ENCODE data around the gene CXCL11.
"Not testable (repeated sequence)": the region's sequence is repeated elsewhere in the genome, so short reads cannot be mapped to it uniquely, and the experiment has no call there.

CXCL11 gene

DNA sequence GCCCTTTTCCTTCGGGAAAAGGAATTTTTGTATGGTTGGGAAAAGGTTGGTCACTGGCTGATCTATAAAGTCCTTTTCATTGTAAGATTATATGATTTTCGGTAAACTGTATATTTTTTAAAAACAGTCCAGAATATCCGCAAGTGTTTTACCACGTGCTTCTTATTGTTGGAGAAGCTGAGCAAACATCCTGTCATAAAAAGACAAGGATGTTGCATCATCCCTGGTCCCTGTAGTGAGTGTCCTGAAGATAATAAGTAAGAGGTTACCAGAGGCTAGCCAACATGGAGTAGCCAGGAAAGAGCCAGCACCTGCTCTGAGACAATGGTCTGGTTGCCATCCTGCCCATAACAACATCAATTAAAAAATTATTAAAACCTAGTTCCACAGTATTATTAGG, 33.7 kb downstream of the CXCL11 start (continued):
- TF ChIP-seq, protein P1, sequence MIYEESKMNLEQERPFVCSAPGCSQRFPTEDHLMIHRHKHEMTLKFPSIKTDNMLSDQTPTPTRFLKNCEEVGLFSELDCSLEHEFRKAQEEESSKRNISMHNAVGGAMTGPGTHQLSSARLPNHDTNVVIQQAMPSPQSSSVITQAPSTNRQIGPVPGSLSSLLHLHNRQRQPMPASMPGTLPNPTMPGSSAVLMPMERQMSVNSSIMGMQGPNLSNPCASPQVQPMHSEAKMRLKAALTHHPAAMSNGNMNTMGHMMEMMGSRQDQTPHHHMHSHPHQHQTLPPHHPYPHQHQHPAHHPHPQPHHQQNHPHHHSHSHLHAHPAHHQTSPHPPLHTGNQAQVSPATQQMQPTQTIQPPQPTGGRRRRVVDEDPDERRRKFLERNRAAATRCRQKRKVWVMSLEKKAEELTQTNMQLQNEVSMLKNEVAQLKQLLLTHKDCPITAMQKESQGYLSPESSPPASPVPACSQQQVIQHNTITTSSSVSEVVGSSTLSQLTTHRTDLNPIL (CRISPR knock-in tag; IDR thresholded peaks at IDR 0.05; ENCODE audit: low read depth) = no peak

GRCh38 chr4:76001700-76002099, 34.2 kb downstream of the CXCL11 start:
- TF ChIP-seq GLIS3 (CRISPR knock-in tag; IDR thresholded peaks at IDR 0.05) (no peak), TOX (CRISPR knock-in tag; IDR thresholded peaks at IDR 0.05; ENCODE audit: borderline replicate concordance) (no peak), ZNF8 (CRISPR knock-in tag; IDR thresholded peaks at IDR 0.05) (no peak), ZC3H10 (CRISPR knock-in tag; IDR thresholded peaks at IDR 0.05) (no peak), SNAI2 (CRISPR knock-in tag; IDR thresholded peaks at IDR 0.05) (no peak), TCF4 (CRISPR knock-in tag; IDR thresholded peaks at IDR 0.05; ENCODE audit: borderline replicate concordance) (no peak), ISL1 (CRISPR knock-in tag; IDR thresholded peaks at IDR 0.05) (no peak), BACH2 (CRISPR knock-in tag; IDR thresholded peaks at IDR 0.05; ENCODE audit: borderline replicate concordance) (no peak), ZNF70 (CRISPR knock-in tag; IDR thresholded peaks at IDR 0.05) (no peak), ZFP30 (CRISPR knock-in tag; IDR thresholded peaks at IDR 0.05) (no peak), PATZ1 (CRISPR knock-in tag; IDR thresholded peaks at IDR 0.05; ENCODE audit: borderline replicate concordance) (no peak)
- TF ChIP-seq, protein P2, sequence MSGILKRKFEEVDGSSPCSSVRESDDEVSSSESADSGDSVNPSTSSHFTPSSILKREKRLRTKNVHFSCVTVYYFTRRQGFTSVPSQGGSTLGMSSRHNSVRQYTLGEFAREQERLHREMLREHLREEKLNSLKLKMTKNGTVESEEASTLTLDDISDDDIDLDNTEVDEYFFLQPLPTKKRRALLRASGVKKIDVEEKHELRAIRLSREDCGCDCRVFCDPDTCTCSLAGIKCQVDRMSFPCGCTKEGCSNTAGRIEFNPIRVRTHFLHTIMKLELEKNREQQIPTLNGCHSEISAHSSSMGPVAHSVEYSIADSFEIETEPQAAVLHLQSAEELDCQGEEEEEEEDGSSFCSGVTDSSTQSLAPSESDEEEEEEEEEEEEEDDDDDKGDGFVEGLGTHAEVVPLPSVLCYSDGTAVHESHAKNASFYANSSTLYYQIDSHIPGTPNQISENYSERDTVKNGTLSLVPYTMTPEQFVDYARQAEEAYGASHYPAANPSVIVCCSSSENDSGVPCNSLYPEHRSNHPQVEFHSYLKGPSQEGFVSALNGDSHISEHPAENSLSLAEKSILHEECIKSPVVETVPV (CRISPR knock-in tag; IDR thresholded peaks at IDR 0.05) = no peak
- ATAC-seq = no peak

DNA sequence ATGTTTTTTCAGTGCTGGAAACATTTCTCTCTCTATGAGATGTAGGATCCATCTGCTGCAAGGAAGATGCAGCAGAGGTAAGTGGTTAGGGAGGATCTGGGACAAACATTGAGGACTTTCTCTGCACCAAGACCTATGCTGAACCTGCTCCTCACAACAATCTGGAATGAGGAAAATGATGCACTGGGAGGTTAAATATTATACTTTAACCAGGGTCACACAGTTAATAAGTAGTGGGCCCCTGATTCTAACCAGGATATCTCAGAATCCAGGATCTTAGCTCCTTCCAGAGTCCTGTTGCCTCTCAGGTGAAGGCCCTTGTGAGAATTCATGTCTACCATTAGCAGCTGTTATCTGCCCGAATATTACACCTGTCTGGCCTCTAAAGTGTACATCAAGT, 35.6 kb downstream of the CXCL11 start:
- TF ChIP-seq RARB (CRISPR knock-in tag; IDR thresholded peaks at IDR 0.05) (no peak), SNAI2 (CRISPR knock-in tag; IDR thresholded peaks at IDR 0.05) (no peak), OSR1 (CRISPR knock-in tag; IDR thresholded peaks at IDR 0.05) (no peak), TCF4 (CRISPR knock-in tag; IDR thresholded peaks at IDR 0.05; ENCODE audit: borderline replicate concordance) (no peak), ARNTL (CRISPR knock-in tag; IDR thresholded peaks at IDR 0.05; ENCODE audit: borderline replicate concordance, low read depth) (no peak), TOX (CRISPR knock-in tag; IDR thresholded peaks at IDR 0.05; ENCODE audit: borderline replicate concordance) (no peak), ZC3H10 (CRISPR knock-in tag; IDR thresholded peaks at IDR 0.05) (no peak), ZNF8 (CRISPR knock-in tag; IDR thresholded peaks at IDR 0.05) (no peak), PPARA (CRISPR knock-in tag; IDR thresholded peaks at IDR 0.05; ENCODE audit: borderline replicate concordance) (no peak), ZNF70 (CRISPR knock-in tag; IDR thresholded peaks at IDR 0.05) (no peak), ISL1 (CRISPR knock-in tag; IDR thresholded peaks at IDR 0.05) (no peak), GLIS3 (CRISPR knock-in tag; IDR thresholded peaks at IDR 0.05) (no peak)
- TF ChIP-seq, protein P1 (CRISPR knock-in tag; IDR thresholded peaks at IDR 0.05; ENCODE audit: low read depth) = no peak
- TF ChIP-seq, protein P2 (CRISPR knock-in tag; IDR thresholded peaks at IDR 0.05) = no peak
- no peak for ATAC-seq

DNA sequence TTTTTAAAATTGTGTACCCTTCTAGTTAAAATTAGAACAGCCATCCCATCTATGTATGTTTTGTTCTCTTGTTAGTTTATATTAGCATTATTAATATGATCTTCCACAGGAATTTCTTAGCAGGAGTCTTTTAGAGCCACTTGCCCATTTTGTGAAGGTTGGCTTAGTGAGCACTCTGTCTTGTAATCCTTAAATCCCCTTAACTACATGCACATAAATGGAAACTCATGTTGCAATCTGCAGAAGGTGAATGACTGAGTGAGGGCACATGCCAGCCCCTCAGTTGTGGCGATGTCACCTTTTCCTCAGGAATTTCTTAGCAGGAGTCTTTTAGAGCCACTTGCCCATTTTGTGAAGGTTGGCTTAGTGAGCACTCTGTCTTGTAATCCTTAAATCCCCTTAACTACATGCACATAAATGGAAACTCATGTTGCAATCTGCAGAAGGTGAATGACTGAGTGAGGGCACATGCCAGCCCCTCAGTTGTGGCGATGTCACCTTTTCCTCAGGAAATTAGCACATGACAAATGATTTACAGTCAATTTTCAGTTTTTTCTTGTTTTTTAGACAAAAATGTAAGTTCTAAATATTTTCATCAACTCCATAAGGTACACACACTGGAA, 37.2 kb downstream of the CXCL11 start:
- ATAC-seq = not testable (repeated sequence)

GRCh38 chr4:75997946-75998345, 37.9 kb downstream of the CXCL11 start:
- ATAC-seq = no peak
- TF ChIP-seq ZFP3 (CRISPR knock-in tag; IDR thresholded peaks at IDR 0.05) (no peak), TCF4 (CRISPR knock-in tag; IDR thresholded peaks at IDR 0.05; ENCODE audit: borderline replicate concordance) (no peak), PPARA (CRISPR knock-in tag; IDR thresholded peaks at IDR 0.05; ENCODE audit: borderline replicate concordance) (no peak), ISL1 (CRISPR knock-in tag; IDR thresholded peaks at IDR 0.05) (no peak), RARB (CRISPR knock-in tag; IDR thresholded peaks at IDR 0.05) (no peak), TSHZ2 (CRISPR knock-in tag; IDR thresholded peaks at IDR 0.05) (no peak), SNAI2 (CRISPR knock-in tag; IDR thresholded peaks at IDR 0.05) (no peak), CSDC2 (CRISPR knock-in tag; IDR thresholded peaks at IDR 0.05) (no peak), ESRRG (CRISPR knock-in tag; IDR thresholded peaks at IDR 0.05) (no peak)
- TF ChIP-seq, protein P2 (CRISPR knock-in tag; IDR thresholded peaks at IDR 0.05) = no peak
